Tibial nerve (tissue), 3 donors: ENCODE results near the gene C1orf105.

Source experiments
- CTCF ChIP-seq, 5 experiments: fragments of 200-600 bp in 3 of 5; fragments of 450-650 bp in 2 of 5; sonication (generic) in 3 of 5; IDR thresholded peaks; one replicate each; pipeline ENCODE4 v1.5.1; 2016 to 2019; ENCODE audit warnings: antibody characterized with exemption in 5 of 5, mild to moderate bottlenecking in 3 of 5, moderate library complexity in 2 of 5
- POLR2A ChIP-seq, 2 donors: fragments of 450-650 bp; IDR thresholded peaks; one replicate each; pipeline ENCODE4 v1.6.1; 2017; ENCODE audit warnings: antibody characterized with exemption in 2 of 2, mild to moderate bottlenecking in 2 of 2, moderate library complexity in 2 of 2

GRCh38 chr1:172382406-172382805, 38.1 kb upstream of the C1orf105 start:
- TF ChIP-seq CTCF (IDR thresholded peaks at IDR 0.05): no peak
- TF ChIP-seq POLR2A (IDR thresholded peaks at IDR 0.05): no peak
